Renal cortex interstitium (tissue), 11 donors: ENCODE results near the gene RABEPK. TPM values are rescaled to one million over a fixed set of nuclear protein-coding genes. Genes with fewer than 3 reads are reported as not detected.
A peak's percentile ranks its signal among the peaks of the same experiment; 100 is the strongest.
"Not testable (repeated sequence)": the region's sequence is repeated elsewhere in the genome, so short reads cannot be mapped to it uniquely, and the experiment has no call there.

ENCODE experiments used
- DNase-seq, 11 donors: peaks; one replicate each; pipeline ENCODE4 v3.0.0-alpha.2; 2013; ENCODE audit warnings: low read depth in 9 of 11, low spot score in 4 of 11; ENCODE audit errors: extremely low read depth in 1 of 11
- polyA plus RNA-seq, 3 donors: library from polyadenylated mRNA; unstranded; fragments of 120-200 nt; gene quantifications; one replicate each; pipeline ENCODE4 v1.2.1, GENCODE V29; 2013; ENCODE audit not compliant: insufficient read length in 3 of 3

Gene RABEPK
- polyA plus RNA-seq, 3 donors: 18.9 to 23.0 (median 19.4) TPM

DNA sequence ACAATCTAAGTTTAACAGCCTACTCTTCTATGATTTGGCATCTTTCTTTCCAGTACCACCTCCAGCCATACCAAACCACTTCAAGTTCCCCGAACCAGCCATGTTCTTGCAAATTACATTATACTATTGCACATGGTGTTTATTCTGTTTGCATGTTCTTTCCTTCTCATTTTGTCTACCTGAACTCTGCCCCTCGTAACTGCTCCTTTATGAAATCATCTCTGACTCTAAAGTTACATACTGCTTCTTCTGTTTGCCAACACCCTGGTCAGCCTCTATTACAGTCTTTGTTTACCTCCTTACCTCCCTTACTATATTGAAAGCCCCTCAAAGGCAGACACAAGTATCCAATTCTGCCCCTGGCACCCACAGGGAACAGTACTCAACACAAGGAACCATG is 16.8 kb upstream of the RABEPK start:
- DNase-seq: no peak

DNA sequence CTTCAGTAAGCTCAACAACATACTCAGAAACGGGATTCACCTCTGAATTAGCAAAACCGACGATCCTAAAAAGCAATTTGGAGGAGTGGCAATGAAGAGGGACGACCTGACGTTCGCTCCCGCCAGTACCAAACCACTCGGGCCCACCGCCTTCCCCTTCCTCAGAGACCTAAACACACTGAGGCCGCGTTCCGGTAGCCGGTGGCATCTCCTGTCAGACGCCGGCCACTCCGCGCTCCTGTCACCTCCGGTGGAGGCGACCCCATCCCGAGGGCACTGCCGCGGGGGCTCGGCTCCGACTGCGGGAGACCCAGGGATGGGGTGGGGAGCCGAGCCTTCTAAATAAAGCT is 11.4 kb upstream of the RABEPK start:
- DNase-seq: peak in 1 of 11 donors; percentile 11

DNA sequence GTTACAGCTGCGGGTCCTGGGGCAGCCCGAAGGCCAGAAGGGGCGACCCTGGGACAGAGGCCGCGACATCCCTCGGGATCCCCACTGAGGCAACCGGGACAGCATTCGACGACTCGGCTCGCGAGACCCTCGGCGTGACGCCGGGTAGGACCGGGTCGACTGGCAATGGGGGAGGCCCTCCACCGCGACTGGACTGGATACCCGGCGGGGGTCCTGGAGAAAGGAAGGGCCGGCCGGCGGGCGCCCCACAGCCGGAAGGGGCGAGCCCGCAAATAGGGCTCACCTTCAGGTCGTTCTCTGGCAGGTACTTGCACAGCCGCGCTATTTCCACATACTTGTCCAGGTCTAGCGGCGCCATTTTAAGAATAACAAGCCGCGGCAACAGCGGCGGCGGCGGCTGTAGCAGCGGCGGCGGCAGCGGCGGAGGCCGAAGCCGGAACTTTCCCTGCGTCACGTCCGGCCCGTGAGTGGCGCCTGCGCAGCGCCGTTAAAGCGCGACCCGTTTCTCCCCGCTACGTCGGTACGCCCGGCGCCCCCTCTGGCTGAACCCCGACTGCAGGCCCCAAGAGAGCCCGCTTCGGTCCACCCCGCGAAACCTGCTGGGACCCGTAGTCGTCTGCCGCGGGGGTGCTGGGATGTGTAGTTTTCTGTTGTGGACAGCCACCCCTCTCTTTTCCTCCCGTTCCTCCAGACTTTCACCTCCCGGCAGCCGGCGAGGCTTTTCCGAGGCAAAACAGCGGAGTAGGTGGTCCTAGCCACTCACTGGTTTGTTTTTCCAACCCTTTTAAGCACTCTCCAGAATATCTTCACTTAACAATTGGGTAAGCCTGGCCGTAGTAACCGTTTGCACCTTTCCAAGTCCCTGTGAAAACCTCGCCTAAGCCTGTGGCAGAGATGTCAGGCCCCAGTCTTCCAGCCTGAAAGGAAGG is 10.7 kb upstream of the RABEPK start, which contains the start of gene PPP6C:
Gene PPP6C (minus strand): TSS at position 443 of the 929 bp plus-strand sequence. CDS start 85 bp downstream, at position 358.
- peak; percentile 84 to 96 (median 94) for DNase-seq

DNA sequence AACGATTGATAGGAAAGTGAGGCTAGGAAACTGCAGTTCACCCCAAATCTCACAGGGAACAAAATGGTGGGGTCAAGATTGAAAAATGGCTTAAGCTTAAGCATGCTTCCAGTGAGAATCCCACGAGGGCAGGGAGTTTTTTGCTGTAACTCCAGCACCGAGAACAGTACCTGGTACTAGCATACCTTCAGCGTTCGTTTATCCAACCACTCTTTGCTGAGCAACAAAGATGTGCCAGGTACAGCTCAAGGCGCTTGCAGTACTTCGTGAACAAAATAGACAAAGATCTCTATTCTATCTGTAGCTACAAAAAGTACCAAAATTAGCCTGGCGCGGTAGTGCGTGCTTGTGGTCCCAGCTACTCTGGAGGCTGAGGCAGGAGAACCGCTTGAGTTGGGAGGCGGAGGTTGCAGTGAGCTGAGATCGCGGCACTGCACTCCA is 10.0 kb upstream of the RABEPK start:
- DNase-seq: peak in 2 of 11 donors; percentile 8 to 19

DNA sequence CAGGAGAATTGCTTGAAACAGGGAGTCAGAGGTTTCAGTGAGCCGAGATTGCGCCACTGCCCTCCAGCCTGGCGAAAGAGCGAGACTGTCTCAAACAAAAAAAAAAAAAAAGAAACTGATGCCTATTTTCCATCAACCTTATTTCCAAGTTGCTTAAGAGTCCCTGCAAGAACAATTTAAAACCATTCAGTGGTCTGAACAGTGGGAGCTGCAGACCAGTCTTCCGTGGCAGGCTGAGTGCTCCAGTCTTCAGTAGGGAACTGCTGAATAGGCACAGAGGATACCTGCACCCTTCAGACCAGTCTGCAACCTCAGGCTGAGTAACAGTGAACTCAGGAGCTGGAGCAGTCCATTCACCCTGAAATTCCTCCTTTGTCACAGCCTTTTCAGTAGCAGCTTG is 5.9 kb upstream of the RABEPK start:
- not testable (repeated sequence) for DNase-seq

DNA sequence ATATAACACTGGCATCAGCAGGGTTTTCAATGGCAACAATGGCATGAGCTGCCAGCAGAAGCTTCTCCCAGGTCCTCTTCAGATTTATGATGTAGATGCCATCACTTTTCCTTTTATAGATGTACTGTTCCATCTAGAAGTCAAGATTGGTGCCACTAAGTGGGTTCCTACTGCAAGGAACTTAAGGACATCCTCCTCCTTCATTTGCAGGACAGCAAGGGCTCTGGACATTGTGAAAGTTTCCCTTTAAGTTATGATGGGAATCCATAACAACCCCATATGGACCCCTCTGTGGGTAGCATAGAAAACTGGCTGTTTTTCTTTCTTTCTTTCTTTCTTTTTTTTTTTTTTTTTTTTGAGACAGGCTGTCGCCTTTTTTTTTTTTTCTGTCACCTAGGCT is 4.8 kb upstream of the RABEPK start:
- not testable (repeated sequence) for DNase-seq

DNA sequence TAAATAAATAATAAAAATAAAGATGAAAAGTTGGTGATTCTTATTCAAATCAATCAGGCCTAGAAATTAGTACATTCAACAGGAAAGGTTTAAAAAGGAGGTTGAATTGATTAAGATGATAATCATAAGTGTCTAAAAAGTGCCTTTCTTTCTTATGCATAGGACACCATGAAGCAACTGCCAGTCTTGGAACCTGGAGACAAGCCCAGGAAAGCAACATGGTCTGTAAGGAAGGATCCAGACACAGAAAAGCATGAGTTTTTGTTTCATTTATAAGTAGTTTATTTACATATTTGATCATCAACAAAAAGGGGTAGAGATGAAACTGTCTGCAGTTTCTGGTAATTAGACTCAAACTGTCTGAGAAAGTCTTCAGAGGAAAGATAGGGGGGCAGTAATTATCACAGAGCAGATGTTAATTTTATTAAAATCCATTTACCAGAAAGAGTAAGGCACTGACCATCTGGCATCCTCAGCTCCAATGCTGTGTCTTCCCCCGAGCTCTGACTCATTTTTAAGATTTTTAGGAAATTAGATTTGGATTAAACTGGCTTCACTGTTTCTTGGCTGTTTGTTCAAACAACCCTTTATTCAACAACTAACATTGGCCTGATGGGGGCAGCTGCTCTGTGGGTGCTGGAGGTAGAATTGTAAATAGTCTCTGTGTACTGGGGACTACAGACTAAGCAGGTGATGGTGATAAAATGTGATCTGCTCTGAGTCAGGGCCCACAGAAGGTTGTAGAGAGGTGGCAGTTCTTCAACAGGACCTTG is 2.7 kb downstream of the RABEPK start:
- DNase-seq: no peak

DNA sequence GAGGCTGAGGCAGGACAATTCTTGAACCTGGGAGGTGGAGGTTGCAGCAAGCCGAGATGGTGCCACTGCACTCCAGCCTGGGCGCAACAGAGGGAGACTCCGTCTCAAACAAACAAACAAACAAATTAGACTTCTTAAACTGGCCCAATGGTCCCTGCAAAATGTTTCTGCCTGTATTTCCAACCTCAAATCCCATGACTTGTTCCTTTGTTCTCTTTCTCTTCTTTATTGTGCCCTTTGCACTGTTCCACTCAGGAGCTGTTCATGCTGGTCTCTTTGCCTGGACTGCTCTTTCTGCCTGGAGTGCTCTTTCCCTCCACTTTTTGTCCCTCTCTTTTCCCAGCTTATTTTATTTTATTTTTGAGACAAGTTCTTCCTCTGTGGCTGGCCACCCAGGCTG is 4.1 kb downstream of the RABEPK start:
- DNase-seq: no peak

DNA sequence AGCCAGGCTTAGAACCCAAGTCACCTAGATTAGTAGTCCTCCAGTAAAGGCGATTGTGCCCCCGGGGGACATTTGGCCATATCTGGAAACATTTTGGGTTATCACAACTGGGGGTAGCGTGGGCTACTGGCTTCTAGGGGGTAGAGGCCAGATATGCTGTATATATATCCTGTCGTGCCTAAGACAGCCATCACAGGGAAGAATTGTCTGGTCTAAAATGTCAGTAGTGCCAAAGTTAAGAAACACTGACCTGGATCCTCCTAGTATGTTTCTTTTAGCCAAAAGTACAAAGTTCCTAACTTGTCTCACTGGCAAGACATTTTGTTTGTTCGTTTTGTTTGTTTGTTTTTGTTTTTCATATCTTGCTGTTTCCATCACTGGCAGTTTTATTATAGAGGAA is 13.8 kb downstream of the RABEPK start:
- DNase-seq: no peak

DNA sequence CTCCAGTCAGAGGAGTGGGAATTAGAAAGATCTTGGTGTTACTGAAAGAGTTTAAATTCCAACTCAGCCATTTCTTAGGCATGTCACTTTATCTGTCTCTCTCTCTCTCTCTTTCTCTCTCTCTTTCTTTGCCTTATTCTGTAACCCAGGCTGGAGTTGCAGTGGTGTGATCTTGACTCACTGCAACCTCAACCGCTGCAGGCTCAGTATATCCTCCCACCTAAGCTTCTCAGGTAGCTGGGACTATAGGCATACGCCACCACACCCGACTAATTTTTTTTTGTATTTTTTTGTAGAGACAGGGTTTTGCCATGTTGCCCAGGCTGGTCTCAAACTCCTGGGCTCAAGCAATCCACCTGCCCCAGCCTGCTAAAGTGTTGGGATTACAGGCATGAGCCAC is 18.3 kb downstream of the RABEPK start:
- DNase-seq: no peak

DNA sequence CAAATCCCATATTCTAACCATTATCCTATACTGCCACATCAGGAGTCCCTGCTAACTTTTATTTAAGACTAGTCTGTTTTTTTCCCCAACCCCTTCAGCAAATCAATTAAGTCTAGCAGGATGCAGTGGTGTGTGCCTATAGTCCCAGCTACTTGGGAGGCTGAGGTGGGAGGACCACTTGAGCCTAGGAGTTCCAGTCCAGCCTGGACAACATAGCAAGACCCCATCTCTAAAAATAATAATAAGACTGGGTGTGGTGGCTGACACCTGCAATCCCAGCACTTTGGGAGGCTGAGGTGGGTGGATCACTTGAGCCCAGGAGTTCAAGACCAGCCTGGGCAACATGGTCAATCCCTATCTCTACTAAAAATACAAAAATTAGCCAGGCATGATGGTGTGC is 24.5 kb downstream of the RABEPK start:
- not testable (repeated sequence) for DNase-seq

DNA sequence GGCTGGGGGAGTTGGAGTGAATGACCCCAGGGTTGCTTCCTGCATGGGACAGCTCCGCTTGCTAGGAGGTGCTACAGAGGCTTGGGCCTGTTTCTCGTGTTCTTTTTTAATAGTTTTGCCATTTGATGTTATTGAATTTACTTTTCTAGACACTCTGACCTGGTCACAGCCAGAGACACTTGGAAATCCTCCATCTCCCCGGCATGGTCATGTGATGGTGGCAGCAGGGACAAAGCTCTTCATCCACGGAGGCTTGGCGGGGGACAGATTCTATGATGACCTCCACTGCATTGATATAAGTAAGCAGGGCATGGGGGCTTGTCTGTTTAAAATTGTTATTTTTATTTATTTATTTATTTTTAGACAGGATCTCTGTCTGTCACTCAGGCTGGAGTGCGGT is 27.4 kb downstream of the RABEPK start:
- DNase-seq: no peak

DNA sequence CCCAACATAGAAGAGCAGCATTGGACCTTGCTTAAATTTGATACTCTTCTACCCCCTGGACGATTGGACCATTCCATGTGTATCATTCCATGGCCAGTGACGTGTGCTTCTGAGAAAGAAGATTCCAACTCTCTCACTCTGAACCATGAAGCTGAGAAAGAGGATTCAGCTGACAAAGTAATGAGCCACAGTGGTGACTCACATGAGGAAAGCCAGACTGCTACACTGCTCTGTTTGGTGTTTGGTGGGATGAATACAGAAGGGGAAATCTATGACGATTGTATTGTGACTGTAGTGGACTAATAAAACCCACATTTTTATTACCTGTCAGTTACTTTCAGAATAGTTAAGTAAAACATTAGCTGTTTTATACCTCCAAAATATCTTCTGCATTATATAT is 33.3 kb downstream of the RABEPK start:
- no peak for DNase-seq

DNA sequence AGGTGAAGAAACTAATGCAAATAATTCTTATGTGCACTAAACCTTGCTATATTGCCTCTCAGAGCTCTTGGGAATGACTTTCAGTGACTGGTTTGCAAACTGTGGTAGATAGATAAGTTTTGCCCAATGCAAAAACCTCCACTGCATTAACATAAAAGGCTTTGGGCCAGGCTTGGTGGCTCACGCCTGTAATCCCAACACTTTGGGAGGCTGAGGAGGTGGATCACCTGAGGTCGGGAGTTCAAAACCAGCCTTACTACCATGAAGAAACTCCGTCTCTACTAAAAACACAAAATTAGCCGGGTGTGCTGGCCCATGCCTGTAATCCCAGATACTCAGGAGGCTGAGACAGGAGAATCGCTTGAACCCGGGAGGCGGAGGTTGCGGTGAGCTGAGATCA is 33.8 kb downstream of the RABEPK start:
- DNase-seq: not testable (repeated sequence)

DNA sequence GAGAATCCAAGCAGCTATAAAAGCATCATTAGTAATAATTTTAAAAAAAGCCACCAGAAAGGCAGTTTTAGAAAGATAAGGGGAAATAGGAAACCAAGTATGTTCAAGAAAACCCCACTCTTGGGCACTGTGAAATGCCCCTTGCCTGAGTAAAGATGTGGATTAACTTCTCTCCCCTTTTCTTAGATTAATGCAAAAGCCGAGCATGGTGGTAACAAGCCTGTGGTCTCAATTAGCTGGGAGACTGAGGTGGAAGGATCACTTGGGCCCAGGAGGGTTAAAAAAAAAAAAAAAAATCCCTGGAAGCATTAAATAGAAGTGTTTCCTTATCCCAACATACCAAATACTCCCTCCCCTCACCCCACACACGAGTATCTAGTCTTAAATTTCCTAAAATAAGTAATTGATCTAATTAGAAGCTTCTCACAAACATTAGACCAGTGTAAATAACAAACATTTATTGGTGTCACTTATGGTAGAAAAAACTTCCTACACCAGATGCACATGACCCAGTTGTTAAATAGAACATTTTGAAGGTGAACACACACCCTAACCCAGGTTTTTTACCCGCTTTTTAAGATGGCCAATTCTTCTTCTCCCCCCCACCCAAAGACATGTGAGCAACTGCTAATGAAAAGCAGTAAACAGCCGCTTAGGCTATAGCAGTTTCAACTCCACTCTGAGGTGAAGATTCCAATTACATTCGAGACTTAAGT is 35.6 kb downstream of the RABEPK start:
- DNase-seq: no peak

DNA sequence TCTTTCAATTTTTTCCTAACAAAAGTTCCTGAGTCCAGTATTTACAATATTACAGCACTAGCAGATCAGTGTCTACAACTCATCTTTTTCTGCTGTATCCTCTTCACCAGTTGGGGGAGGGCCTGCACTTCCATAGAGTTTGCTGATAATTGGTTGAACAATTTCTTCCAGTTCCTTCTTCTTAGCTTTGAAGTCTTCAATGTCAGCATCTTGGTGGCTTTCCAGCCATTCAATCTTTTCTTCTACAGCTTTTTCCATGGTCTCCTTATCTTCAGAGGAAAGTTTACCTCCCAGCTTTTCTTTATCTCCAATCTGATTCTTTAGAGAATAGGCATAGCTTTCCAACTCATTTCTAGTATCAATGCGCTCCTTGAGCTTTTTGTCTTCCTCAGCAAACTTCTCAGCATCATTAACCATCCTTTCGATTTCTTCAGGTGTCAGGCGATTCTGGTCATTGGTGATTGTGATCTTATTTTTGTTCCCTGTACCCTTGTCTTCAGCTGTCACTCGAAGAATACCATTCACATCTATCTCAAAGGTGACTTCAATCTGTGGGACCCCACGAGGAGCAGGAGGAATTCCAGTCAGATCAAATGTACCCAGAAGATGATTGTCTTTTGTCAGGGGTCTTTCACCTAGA is 36.3 kb downstream of the RABEPK start:
- not testable (repeated sequence) for DNase-seq

DNA sequence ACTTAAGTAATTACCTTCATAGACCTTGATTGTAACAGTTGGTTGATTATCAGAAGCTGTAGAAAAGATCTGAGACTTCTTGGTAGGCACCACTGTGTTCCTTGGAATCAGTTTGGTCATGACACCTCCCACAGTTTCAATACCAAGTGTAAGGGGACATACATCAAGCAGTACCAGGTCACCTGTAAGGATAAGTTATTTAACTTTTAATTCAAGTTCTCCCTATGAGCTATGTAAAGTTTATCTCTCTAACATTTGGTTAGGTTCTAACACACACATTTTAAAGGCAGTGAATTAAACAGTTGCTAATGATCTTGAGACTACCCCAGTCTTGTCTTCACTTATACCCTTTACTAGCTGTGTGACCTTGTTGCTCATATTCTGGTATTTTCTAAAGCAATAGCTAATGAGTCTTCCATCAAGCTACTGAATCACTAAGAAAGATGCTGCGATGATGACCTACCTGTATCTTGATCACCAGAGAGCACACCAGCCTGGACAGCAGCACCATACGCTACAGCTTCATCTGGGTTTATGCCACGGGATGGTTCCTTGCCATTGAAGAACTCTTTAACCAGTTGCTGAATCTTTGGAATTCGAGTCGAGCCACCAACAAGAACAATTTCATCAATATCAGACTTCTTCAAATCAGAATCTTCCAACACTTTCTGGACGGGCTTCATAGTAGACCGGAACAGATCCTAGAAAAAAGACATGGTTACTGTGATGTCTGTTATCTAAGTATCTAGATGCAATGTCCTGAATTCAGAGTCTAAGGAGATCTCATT is 38.0 kb downstream of the RABEPK start:
- DNase-seq: no peak

DNA sequence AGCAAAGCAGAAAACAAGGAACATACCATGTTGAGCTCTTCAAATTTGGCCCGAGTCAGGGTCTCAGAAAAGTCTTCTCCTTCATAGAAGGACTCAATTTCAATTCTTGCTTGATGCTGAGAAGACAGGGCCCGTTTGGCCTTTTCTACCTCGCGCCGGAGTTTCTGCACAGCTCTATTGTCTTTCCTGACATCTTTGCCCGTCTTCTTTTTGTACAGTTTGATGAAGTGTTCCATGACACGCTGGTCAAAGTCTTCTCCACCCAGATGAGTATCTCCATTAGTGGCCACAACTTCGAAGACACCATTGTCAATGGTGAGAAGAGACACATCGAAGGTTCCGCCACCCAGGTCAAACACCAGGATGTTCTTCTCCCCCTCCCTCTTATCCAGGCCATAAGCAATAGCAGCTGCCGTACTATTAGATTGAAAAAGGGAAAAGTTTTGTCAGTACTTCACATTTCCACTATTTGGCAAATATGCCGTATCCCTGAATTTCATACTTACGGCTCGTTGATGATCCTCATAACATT is 38.6 kb downstream of the RABEPK start:
- no peak for DNase-seq
